HG02943 (cell line): Measurements from ENCODE around the gene ZNF519.
"Not testable (repeated sequence)": the region's sequence is repeated elsewhere in the genome, so short reads cannot be mapped to it uniquely, and the experiment has no call there.

Source experiments
- ATAC-seq: cut with Tn5 transposase; IDR thresholded peaks from one replicate; pipeline ENCODE4 v1.9.1; 2021; ENCODE audit warnings: mild to moderate bottlenecking, low read depth, moderate library complexity; ENCODE audit not compliant: unreplicated experiment

ZNF519 gene

GRCh38 chr18:14132271-14132700 lies at the start of gene ZNF519:
Gene ZNF519, minus strand, starts transcription at chr18:14132435. Its CDS starts 158 bp downstream, at chr18:14132277.
- peak; percentile 100 for ATAC-seq

- no peak for ATAC-seq
These were observed 47.1 kb upstream of the ZNF519 start for GRCh38 chr18:14179306-14179705.

GRCh38 chr18:14178321-14179196 lies 46.3 kb upstream of the ZNF519 start:
- peak; percentile 87 for ATAC-seq

- ATAC-seq: not testable (repeated sequence)
These were observed 45.5 kb upstream of the ZNF519 start for GRCh38 chr18:14177540-14178320.

GRCh38 chr18:14175404-14175803 lies 43.2 kb upstream of the ZNF519 start:
- not testable (repeated sequence) for ATAC-seq

- no peak for ATAC-seq
These were observed 42.5 kb upstream of the ZNF519 start for GRCh38 chr18:14174706-14175085.

- not testable (repeated sequence) for ATAC-seq
These were observed 41.9 kb upstream of the ZNF519 start for GRCh38 chr18:14174002-14174705.

- ATAC-seq: not testable (repeated sequence)
These were observed 41.1 kb upstream of the ZNF519 start for GRCh38 chr18:14173116-14173951.

GRCh38 chr18:14172142-14173115 lies 40.2 kb upstream of the ZNF519 start:
- ATAC-seq: not testable (repeated sequence)

GRCh38 chr18:14171301-14172141 lies 39.3 kb upstream of the ZNF519 start:
- not testable (repeated sequence) for ATAC-seq

- not testable (repeated sequence) for ATAC-seq
These were observed 38.3 kb upstream of the ZNF519 start for GRCh38 chr18:14170367-14171036.

- not testable (repeated sequence) for ATAC-seq
These were observed 30.7 kb upstream of the ZNF519 start for GRCh38 chr18:14162915-14163314.

GRCh38 chr18:14151564-14152113 lies 19.4 kb upstream of the ZNF519 start:
- ATAC-seq: not testable (repeated sequence)

GRCh38 chr18:14150766-14151165 lies 18.5 kb upstream of the ZNF519 start:
- ATAC-seq: not testable (repeated sequence)

GRCh38 chr18:14149916-14150420 lies 17.7 kb upstream of the ZNF519 start:
- ATAC-seq: not testable (repeated sequence)

GRCh38 chr18:14149121-14149850 lies 17.1 kb upstream of the ZNF519 start:
- not testable (repeated sequence) for ATAC-seq
